ENCODE results near the gene FHOD1. TPM values are rescaled to one million over a fixed set of nuclear protein-coding genes. Genes with fewer than 3 reads are reported as not detected.

The FHOD1 gene
- polyA plus RNA-seq, 1 of the 3 experiments (the other 2 are of a cell fraction) = 70.9 TPM

DNA sequence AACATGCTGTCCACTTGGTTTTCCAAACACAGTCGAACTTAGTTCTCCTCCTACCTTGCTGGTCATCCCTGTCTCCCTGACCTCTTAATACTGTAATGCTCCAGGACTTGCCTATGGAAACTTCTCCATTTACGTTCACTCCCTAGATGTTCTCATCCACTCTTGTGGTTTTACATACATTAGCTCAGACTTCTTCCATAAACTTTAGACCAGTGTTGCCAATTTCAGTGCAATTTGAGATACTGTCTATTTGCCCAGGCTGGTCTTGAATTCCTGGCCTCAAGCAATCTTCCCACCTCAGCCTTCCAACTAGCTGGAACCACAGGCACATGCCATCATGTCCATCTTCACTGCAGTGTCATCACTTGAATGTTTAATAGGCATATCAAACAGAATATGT is 65.0 kb downstream of the FHOD1 start:
- peaks cover 6% of the 10 kb centered on the region for H4K20me1 ChIP-seq (ENCODE audit: insufficient read depth)
- peak overlapping the region; percentile 96; the same call in 1 of the 2 replicates for H3K9ac ChIP-seq
- H3K27ac ChIP-seq (ENCODE audit: low read depth in 2 of 2, low read length in 1 of 2) = peak overlapping the region in 1 of 2 experiments; percentile 51; a peak in 1 of 4 replicates
- H3K4me3 ChIP-seq (ENCODE audit: low read depth in 2 of 2, low read length in 1 of 2) = peak overlapping the region in 1 of 2 experiments; percentile 82; a peak in 3 of 4 replicates
- peaks cover 42% of the 10 kb centered on the region for H3F3A ChIP-seq (replicated peaks; ENCODE audit: insufficient read depth)
- H3K27me3 ChIP-seq (ENCODE audit: insufficient read depth) = no peaks in the 10 kb centered on the region
- peak overlapping the region; percentile 92 for H3K4me2 ChIP-seq
- H3K4me1 ChIP-seq (ENCODE audit: control insufficient read depth in 1 of 2, insufficient read depth in 2 of 2, low read depth in 1 of 2, low read length in 1 of 2) = peaks cover 22 to 44% of the 10 kb centered on the region in 2 experiments
- no peak for DNase-seq
- no peak overlapping the region for H2AFZ ChIP-seq (ENCODE audit: low read depth)
- peaks cover 22% of the 10 kb centered on the region for H3K79me2 ChIP-seq (ENCODE audit: insufficient read depth)
- 87% methylated on average over 2 of the region's 2 CpGs for WGBS (ENCODE audit: low lambda C conversion rate)
- TF ChIP-seq ELF1 (IDR thresholded peaks at IDR 0.05) = no peak
- TF ChIP-seq EZH2phosphoT487 (IDR thresholded peaks at IDR 0.05; ENCODE audit: borderline replicate concordance, low read depth) = no peak
- TF ChIP-seq RFX5 (IDR thresholded peaks at IDR 0.05; ENCODE audit: low read length) = no peak
- TF ChIP-seq, protein P1, sequence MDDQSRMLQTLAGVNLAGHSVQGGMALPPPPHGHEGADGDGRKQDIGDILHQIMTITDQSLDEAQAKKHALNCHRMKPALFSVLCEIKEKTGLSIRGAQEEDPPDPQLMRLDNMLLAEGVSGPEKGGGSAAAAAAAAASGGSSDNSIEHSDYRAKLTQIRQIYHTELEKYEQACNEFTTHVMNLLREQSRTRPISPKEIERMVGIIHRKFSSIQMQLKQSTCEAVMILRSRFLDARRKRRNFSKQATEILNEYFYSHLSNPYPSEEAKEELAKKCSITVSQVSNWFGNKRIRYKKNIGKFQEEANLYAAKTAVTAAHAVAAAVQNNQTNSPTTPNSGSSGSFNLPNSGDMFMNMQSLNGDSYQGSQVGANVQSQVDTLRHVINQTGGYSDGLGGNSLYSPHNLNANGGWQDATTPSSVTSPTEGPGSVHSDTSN (IDR thresholded peaks at IDR 0.05) = no peak
- TF ChIP-seq, protein P2, sequence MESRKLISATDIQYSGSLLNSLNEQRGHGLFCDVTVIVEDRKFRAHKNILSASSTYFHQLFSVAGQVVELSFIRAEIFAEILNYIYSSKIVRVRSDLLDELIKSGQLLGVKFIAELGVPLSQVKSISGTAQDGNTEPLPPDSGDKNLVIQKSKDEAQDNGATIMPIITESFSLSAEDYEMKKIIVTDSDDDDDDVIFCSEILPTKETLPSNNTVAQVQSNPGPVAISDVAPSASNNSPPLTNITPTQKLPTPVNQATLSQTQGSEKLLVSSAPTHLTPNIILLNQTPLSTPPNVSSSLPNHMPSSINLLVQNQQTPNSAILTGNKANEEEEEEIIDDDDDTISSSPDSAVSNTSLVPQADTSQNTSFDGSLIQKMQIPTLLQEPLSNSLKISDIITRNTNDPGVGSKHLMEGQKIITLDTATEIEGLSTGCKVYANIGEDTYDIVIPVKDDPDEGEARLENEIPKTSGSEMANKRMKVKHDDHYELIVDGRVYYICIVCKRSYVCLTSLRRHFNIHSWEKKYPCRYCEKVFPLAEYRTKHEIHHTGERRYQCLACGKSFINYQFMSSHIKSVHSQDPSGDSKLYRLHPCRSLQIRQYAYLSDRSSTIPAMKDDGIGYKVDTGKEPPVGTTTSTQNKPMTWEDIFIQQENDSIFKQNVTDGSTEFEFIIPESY (IDR thresholded peaks at IDR 0.05; ENCODE audit: borderline replicate concordance, low read depth) = no peak
- TF ChIP-seq JUND (IDR thresholded peaks at IDR 0.05) = no peak
- no peak for TF ChIP-seq TEAD4 (IDR thresholded peaks at IDR 0.05; ENCODE audit: borderline replicate concordance, insufficient read depth)
- no peak for TF ChIP-seq NFIC (IDR thresholded peaks at IDR 0.05; ENCODE audit: borderline replicate concordance)
- TF ChIP-seq TAF1 (IDR thresholded peaks at IDR 0.05; ENCODE audit: borderline replicate concordance, low read depth, low read length) = no peak
- no peak for TF ChIP-seq SIN3A (IDR thresholded peaks at IDR 0.05; ENCODE audit: borderline replicate concordance, low read depth, low read length)
- TF ChIP-seq SMC3 (IDR thresholded peaks at IDR 0.05; ENCODE audit: low read depth, low read length) = no peak
- TF ChIP-seq, protein P3, sequence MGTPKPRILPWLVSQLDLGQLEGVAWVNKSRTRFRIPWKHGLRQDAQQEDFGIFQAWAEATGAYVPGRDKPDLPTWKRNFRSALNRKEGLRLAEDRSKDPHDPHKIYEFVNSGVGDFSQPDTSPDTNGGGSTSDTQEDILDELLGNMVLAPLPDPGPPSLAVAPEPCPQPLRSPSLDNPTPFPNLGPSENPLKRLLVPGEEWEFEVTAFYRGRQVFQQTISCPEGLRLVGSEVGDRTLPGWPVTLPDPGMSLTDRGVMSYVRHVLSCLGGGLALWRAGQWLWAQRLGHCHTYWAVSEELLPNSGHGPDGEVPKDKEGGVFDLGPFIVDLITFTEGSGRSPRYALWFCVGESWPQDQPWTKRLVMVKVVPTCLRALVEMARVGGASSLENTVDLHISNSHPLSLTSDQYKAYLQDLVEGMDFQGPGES (IDR thresholded peaks at IDR 0.05; ENCODE audit: low read depth, low read length) = no peak
- TF ChIP-seq TCF12 (IDR thresholded peaks at IDR 0.05) = no peak
- TF ChIP-seq, protein P4, sequence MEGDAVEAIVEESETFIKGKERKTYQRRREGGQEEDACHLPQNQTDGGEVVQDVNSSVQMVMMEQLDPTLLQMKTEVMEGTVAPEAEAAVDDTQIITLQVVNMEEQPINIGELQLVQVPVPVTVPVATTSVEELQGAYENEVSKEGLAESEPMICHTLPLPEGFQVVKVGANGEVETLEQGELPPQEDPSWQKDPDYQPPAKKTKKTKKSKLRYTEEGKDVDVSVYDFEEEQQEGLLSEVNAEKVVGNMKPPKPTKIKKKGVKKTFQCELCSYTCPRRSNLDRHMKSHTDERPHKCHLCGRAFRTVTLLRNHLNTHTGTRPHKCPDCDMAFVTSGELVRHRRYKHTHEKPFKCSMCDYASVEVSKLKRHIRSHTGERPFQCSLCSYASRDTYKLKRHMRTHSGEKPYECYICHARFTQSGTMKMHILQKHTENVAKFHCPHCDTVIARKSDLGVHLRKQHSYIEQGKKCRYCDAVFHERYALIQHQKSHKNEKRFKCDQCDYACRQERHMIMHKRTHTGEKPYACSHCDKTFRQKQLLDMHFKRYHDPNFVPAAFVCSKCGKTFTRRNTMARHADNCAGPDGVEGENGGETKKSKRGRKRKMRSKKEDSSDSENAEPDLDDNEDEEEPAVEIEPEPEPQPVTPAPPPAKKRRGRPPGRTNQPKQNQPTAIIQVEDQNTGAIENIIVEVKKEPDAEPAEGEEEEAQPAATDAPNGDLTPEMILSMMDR (IDR thresholded peaks at IDR 0.05) = no peak
- H3K36me3 ChIP-seq (replicated peaks in 1 of 2; ENCODE audit: control insufficient read depth in 1 of 2, insufficient read depth in 2 of 2, low read length in 1 of 2) = no peaks in the 10 kb centered on the region
- H3K9me3 ChIP-seq = no peaks in the 10 kb centered on the region
- H3K9me2 ChIP-seq = no peaks in the 10 kb centered on the region
- POLR2A ChIA-PET = interaction anchor here (1.6 kb wide), 1 partner anchor 8 kb away, joined by 5 read pairs; no protein-coding TSS in a partner anchor
- CTCF ChIA-PET = interaction anchor here (1.4 to 4.2 kb wide), 5 partner anchors 8 to 165 kb away, joined by 3 to 27 read pairs (median 7); partner anchors contain the start of genes B3GNT9 and NOL3
